Neural cell (in vitro differentiated cells): ENCODE measurements around the gene SSBP3. TPM values are rescaled to one million over a fixed set of nuclear protein-coding genes. Genes with fewer than 3 reads are reported as not detected.

Source experiments
- H2AFZ ChIP-seq: fragments of 200-600, 300-800 bp; sonication (generic), shearing (Covaris generic); 2 replicates; pipeline ENCODE4 v1.6.0; 2014; ENCODE audit warnings: low read depth, mild to moderate bottlenecking, antibody characterized with exemption, low read length, moderate library complexity
- H3F3A ChIP-seq: fragments of 200-600 bp; shearing (Covaris generic); 2 replicates; pipeline ENCODE4 v1.6.1; 2016; ENCODE audit warnings: mild to moderate bottlenecking, moderate library complexity, mixed read lengths, antibody characterized with exemption, low read length; ENCODE audit not compliant: insufficient read depth, poor library complexity, severe bottlenecking
- H3K27ac ChIP-seq: fragments of 200-600, 300-800 bp; sonication (generic), shearing (Covaris generic); 2 replicates; pipeline ENCODE4 v1.5.1; 2014; ENCODE audit warnings: mild to moderate bottlenecking, low read length, moderate library complexity
- H3K27me3 ChIP-seq: fragments of 300-800, 200-600 bp; sonication (generic), shearing (Covaris generic); 2 replicates; pipeline ENCODE4 v1.6.0; 2014; ENCODE audit warnings: mild to moderate bottlenecking, low read depth, low read length, moderate library complexity; ENCODE audit not compliant: insufficient read depth
- H3K36me3 ChIP-seq: fragments of 300-800, 200-600 bp; sonication (generic), shearing (Covaris generic); 2 replicates; pipeline ENCODE4 v1.5.1; 2014; ENCODE audit warnings: mild to moderate bottlenecking, antibody characterized with exemption, low read length, moderate library complexity; ENCODE audit not compliant: insufficient read depth
- H3K4me2 ChIP-seq: fragments of 300-800, 200-600 bp; sonication (generic), shearing (Covaris generic); 2 replicates; pipeline ENCODE4 v1.6.0; 2014; ENCODE audit warnings: mild to moderate bottlenecking, low read length
- H3K4me3 ChIP-seq: fragments of 300-800, 200-600 bp; sonication (generic), shearing (Covaris generic); 2 replicates; pipeline ENCODE4 v1.5.1; 2014; ENCODE audit warnings: mild to moderate bottlenecking, low read length, moderate library complexity
- H3K79me2 ChIP-seq: fragments of 200-600 bp; shearing (Covaris generic); replicated peaks from 2 replicates; pipeline ENCODE4 v1.6.0; 2014; ENCODE audit warnings: mild to moderate bottlenecking, low read length, moderate library complexity; ENCODE audit not compliant: insufficient read depth
- H3K9ac ChIP-seq: fragments of 300-800, 200-600 bp; sonication (generic), shearing (Covaris generic); 2 replicates; pipeline ENCODE4 v1.6.1; 2016; ENCODE audit warnings: mild to moderate bottlenecking, low read length, mixed read lengths
- H3K9me2 ChIP-seq: fragments of 200-600 bp; shearing (Covaris generic); 2 replicates; pipeline ENCODE4 v1.6.1; 2016; ENCODE audit warnings: mild to moderate bottlenecking, low read length, mixed read lengths; ENCODE audit not compliant: insufficient read depth
- H3K9me3 ChIP-seq: fragments of 200-600, 300-800 bp; sonication (generic), shearing (Covaris generic); 2 replicates; pipeline ENCODE4 v1.6.1; 2016; ENCODE audit warnings: mild to moderate bottlenecking, mixed run types, low read length, moderate library complexity, mixed read lengths
- H4K20me1 ChIP-seq: fragments of 200-600 bp; shearing (Covaris generic); 2 replicates; pipeline ENCODE4 v1.6.1; 2016; ENCODE audit warnings: mild to moderate bottlenecking, mixed run types; ENCODE audit not compliant: insufficient read depth
- CTCF ChIP-seq: fragments of 450-650 bp; IDR thresholded peaks from 2 replicates; pipeline ENCODE4 v1.5.1; 2014; ENCODE audit warnings: antibody characterized with exemption, mild to moderate bottlenecking, moderate library complexity; ENCODE audit not compliant: poor library complexity, severe bottlenecking
- EP300 ChIP-seq: fragments of 450-650 bp; conservative IDR thresholded peaks from 2 replicates; pipeline ENCODE4 v1.6.1; 2014; ENCODE audit warnings: antibody characterized with exemption, mild to moderate bottlenecking, moderate library complexity; ENCODE audit not compliant: poor library complexity, severe bottlenecking
- EZH2 ChIP-seq: fragments of 200-600, 300-800 bp; shearing (Covaris generic), sonication (generic); IDR thresholded peaks from 2 replicates; pipeline ENCODE4 v1.6.1; 2014; ENCODE audit warnings: antibody characterized with exemption, low read length, borderline replicate concordance, mild to moderate bottlenecking; ENCODE audit not compliant: insufficient read depth, poor library complexity, severe bottlenecking
- MXI1 ChIP-seq: fragments of 450-650 bp; conservative IDR thresholded peaks from 2 replicates; pipeline ENCODE4 v1.6.1; 2014; ENCODE audit warnings: antibody characterized with exemption, mild to moderate bottlenecking; ENCODE audit not compliant: poor library complexity, severe bottlenecking
- POLR2AphosphoS5 ChIP-seq: IDR thresholded peaks from 2 replicates; pipeline ENCODE4 v1.6.1; 2012
- RAD21 ChIP-seq: fragments of 450-650 bp; conservative IDR thresholded peaks from 2 replicates; pipeline ENCODE4 v1.6.1; 2014; ENCODE audit warnings: antibody characterized with exemption, mild to moderate bottlenecking, moderate library complexity
- REST ChIP-seq: IDR thresholded peaks from 2 replicates; pipeline ENCODE4 v1.6.1; 2012; ENCODE audit warnings: borderline replicate concordance
- SMC3 ChIP-seq: fragments of 450-650 bp; conservative IDR thresholded peaks from 2 replicates; pipeline ENCODE4 v1.6.1; 2014; ENCODE audit warnings: antibody characterized with exemption, mild to moderate bottlenecking, moderate library complexity; ENCODE audit not compliant: poor library complexity
- TAF1 ChIP-seq: IDR thresholded peaks from 2 replicates; pipeline ENCODE4 v1.6.1; 2012; ENCODE audit warnings: low read depth
- polyA plus RNA-seq: library from polyadenylated mRNA; depleted of rRNA; stranded (reverse); fragments of >200 nt; gene quantifications from 2 replicates; pipeline ENCODE4 v1.2.3, GENCODE V29; 2014

The SSBP3 gene
- polyA plus RNA-seq, 1 donor from 2014 or later, result 77.4 TPM

GRCh38 chr1:54363925-54364324, 42.3 kb downstream of the SSBP3 start:
- Histone ChIP-seq H4K20me1 (peaks cover 9% of the 10 kb centered on the region), H3K36me3 (no peaks in the 10 kb centered on the region), H3K9me3 (no peaks in the 10 kb centered on the region), H3K27ac (no peak overlapping the region), H3K9me2 (no peaks in the 10 kb centered on the region), H3K4me2 (no peak overlapping the region), H2AFZ (no peak overlapping the region), H3K4me3 (no peak overlapping the region), H3K79me2 (peaks cover 98% of the 10 kb centered on the region), H3K9ac (no peak overlapping the region), H3F3A (no peaks in the 10 kb centered on the region), H3K27me3 (no peaks in the 10 kb centered on the region)
- TF ChIP-seq MXI1 (no peak), REST (no peak)

DNA sequence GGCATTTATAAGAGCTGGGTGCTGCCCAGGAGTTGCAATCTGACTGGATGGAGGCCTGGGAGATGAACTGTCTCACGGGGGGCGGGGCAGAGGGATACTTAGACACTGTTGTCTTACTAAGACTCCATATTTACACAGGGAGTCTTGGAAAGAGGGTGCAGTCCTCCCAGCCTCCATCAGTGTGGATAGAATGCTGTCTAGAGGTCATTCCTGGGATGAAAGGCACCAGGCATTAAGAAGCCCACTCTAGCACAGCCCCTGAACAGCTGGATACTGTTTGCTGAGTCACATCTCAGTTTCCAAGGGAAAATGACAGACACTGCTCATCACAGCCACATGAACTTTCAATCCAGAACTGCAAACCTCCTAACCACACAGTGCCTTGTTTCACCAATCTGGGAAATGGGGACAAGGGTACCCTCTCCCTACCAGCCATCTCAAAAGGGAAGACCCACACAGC, 43.3 kb downstream of the SSBP3 start:
- H3K4me3 ChIP-seq, result no peak overlapping the region
- H3K27me3 ChIP-seq, result no peaks in the 10 kb centered on the region
- no peaks in the 10 kb centered on the region for H3K36me3 ChIP-seq
- no peaks in the 10 kb centered on the region for H3F3A ChIP-seq
- H2AFZ ChIP-seq, result no peak overlapping the region
- H3K9ac ChIP-seq, result no peak overlapping the region
- TF ChIP-seq CTCF, result no peak
- TF ChIP-seq POLR2AphosphoS5, result no peak
- no peak for TF ChIP-seq EZH2
- TF ChIP-seq RAD21, result no peak
- TF ChIP-seq REST, result no peak
- TF ChIP-seq SMC3, result no peak
- TF ChIP-seq TAF1, result no peak
- no peak for TF ChIP-seq MXI1
- no peak for TF ChIP-seq EP300
- H3K79me2 ChIP-seq, result peaks cover 97% of the 10 kb centered on the region
- no peaks in the 10 kb centered on the region for H3K9me2 ChIP-seq
- H3K9me3 ChIP-seq, result no peaks in the 10 kb centered on the region
- no peak overlapping the region for H3K27ac ChIP-seq
- no peak overlapping the region for H3K4me2 ChIP-seq
- peaks cover 9% of the 10 kb centered on the region for H4K20me1 ChIP-seq
